GM19035 (cell line): ENCODE results near the gene ASB5.
"Not testable (repeated sequence)": the region's sequence is repeated elsewhere in the genome, so short reads cannot be mapped to it uniquely, and the experiment has no call there.

ENCODE experiments used
- ATAC-seq: cut with Tn5 transposase; IDR thresholded peaks from one replicate; pipeline ENCODE4 v1.9.1; 2021; ENCODE audit not compliant: unreplicated experiment

ASB5 gene

GRCh38 chr4:176226736-176227135 lies 42.3 kb downstream of the ASB5 start:
- ATAC-seq, result no peak

- no peak for ATAC-seq
Measured at GRCh38 chr4:176223561-176223960, 45.5 kb downstream of the ASB5 start.

- no peak for ATAC-seq
Measured at GRCh38 chr4:176222149-176222548, 46.9 kb downstream of the ASB5 start.

GRCh38 chr4:176217510-176217909 lies 51.5 kb downstream of the ASB5 start:
- no peak for ATAC-seq

- ATAC-seq, result not testable (repeated sequence)
Measured at GRCh38 chr4:176212351-176212750, 56.7 kb downstream of the ASB5 start.

GRCh38 chr4:176210579-176211296 lies 58.3 kb downstream of the ASB5 start:
- ATAC-seq, result no peak

GRCh38 chr4:176210101-176210500 lies 58.9 kb downstream of the ASB5 start:
- no peak for ATAC-seq

GRCh38 chr4:176209535-176209934 lies 59.5 kb downstream of the ASB5 start:
- no peak for ATAC-seq

- ATAC-seq, result no peak
Measured at GRCh38 chr4:176207839-176208238, 61.2 kb downstream of the ASB5 start.

GRCh38 chr4:176205299-176205698 lies 63.7 kb downstream of the ASB5 start:
- ATAC-seq, result no peak

- no peak for ATAC-seq
Measured at GRCh38 chr4:176198316-176198903, 70.6 kb downstream of the ASB5 start.

- peak; percentile 99 for ATAC-seq
Measured at GRCh38 chr4:176195184-176195978, 73.6 kb downstream of the ASB5 start, which contains the start of gene SPATA4. Gene SPATA4 (minus strand): TSS chr4:176195585. CDS start chr4:176195562, 23 bp downstream.

- ATAC-seq, result no peak
Measured at GRCh38 chr4:176193938-176194337, 75.1 kb downstream of the ASB5 start.

- no peak for ATAC-seq
Measured at GRCh38 chr4:176193126-176193525, 75.9 kb downstream of the ASB5 start.

- no peak for ATAC-seq
Measured at GRCh38 chr4:176191974-176192373, 77.0 kb downstream of the ASB5 start.

- no peak for ATAC-seq
Measured at GRCh38 chr4:176189891-176190795, 78.9 kb downstream of the ASB5 start.

- no peak for ATAC-seq
Measured at GRCh38 chr4:176188654-176189053, 80.4 kb downstream of the ASB5 start.

GRCh38 chr4:176187624-176188023 lies 81.4 kb downstream of the ASB5 start:
- no peak for ATAC-seq

- ATAC-seq, result no peak
Measured at GRCh38 chr4:176186671-176187395, 82.2 kb downstream of the ASB5 start.

- ATAC-seq, result no peak
Measured at GRCh38 chr4:176186067-176186466, 83.0 kb downstream of the ASB5 start.
